LoVo (cell line): ENCODE measurements around the gene SMAD1.
A peak's percentile ranks its signal among the peaks of the same experiment; 100 is the strongest.
"Not testable (repeated sequence)": the region's sequence is repeated elsewhere in the genome, so short reads cannot be mapped to it uniquely, and the experiment has no call there.

ENCODE experiments used
- DNase-seq: peaks from one replicate; pipeline ENCODE4 v3.0.0-alpha.2; 2016; ENCODE audit warnings: low spot score

The SMAD1 gene

GRCh38 chr4:145564540-145564939 is 82.9 kb downstream of the SMAD1 start:
- no peak for DNase-seq

DNA sequence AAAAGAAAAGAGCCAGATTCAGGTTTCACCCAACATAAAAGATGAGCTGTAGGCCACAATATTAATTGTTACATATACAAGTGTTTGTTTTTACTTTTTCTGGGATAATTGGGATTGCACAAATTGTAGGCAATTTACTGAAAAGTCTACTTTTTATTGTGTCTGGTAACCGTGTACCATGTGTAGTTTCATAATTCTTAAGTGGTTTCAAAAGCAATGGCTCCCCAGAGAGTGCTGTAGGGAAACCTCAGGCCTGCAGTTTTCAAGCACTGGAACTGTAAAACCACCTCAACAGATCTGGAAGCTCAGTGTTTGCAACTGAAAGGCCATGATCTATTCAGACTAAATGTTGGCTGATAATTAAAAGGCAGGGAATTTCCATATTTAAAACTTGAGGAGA is 83.7 kb downstream of the SMAD1 start:
- DNase-seq: no peak

DNA sequence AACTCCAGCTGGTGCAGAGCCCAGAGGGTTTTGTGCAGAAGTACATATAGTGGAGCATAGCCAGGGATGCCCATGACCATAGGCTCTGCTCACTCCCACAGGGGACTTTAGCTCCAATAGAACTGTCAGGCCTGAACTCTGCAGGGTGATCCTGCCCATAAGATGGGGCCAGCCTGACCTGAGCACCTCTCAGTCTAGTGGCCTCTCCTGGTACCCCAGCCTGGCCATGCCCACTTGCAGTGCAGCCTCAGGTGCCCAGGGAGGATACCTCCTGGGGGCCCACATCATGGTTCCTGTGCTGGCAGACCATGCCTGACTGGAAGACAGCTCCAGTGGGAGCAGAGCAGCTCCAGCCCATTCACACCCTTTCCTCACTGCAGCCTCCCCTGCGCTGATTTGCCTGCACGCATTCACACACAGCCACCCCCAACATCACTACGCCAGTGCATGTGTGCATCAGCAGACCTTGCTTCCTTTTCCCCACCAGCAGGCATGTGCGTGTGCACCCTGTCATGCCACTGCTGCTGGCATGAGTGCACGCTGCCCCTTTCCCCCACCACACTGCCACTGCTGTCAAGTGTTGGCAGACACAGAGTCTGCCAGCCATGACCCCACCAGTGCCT is 84.5 kb downstream of the SMAD1 start:
- DNase-seq: no peak

DNA sequence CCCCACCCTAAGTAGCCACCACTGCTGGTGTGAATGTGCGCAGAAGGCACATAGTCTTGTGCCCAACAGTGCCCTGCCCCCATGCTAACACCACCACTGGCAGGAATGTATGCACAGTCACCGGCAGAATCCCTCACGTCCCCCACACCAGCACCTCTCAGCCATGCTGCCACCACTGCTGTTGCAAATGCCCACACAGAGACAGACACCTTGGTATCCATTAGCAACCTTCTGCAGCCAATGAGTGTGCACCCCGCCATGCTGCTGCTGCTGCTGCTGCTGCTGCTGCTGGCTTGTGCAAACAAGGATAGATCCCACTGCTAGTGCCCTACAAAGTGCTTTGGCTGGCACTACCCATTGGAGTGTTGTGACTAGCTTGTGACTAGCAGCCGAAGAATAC is 85.1 kb downstream of the SMAD1 start:
- no peak for DNase-seq

DNA sequence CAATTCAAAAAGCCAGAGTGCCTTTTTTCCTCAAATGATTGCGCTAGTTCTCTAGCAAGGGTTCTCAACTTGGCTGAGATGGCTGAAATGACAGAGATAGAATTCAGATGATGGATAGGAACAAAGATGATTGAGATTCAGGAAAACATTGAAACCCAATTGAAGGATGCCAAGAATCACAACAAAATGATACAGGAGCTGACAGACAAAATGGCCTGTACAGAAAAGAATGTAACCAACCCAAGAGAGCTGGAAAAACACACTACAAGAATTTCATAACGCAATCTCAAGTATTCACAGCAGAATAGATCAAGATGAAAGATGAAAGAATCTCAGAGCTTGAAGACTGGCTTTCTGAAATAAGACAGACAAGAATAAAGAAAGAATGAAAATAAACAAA is 85.9 kb downstream of the SMAD1 start:
- DNase-seq: no peak

DNA sequence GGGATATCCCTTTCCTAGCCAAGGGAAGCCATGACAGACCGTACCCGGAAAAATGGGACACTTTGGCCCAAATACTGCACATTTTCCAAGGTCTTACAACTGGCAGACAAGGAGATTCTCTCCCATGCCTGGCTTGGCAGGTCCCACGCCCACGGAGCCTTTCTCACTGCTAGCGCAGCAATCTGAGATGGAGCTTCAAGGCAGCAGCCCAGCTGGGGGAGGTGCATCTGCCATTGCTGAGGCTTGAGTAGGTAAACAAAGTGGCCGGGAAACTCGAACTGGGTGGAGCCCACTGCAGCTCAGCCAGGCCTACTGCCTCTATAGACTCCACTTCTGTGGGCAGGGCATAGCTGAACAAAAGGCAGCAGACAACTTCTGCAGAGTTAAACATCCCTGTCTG is 92.9 kb downstream of the SMAD1 start:
- not testable (repeated sequence) for DNase-seq

DNA sequence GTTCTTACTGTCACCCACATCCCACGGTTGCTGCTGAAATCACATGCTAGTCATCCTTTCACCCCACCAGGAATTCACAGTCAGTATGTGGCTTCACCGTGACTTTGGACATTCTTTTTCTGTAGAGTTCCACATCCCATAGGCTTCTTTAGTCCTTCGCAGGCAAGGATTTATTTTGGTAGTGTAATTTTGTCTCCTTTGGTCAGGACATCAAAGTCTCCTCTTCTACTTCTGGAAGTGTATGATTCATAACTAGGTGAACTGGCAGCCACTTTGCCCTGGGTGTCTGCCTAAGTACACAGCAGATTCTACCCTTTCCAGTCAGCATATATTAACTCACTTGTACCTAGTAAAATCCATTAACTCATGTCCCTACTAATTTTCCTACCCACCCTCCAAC is 99.3 kb downstream of the SMAD1 start:
- DNase-seq: peak; percentile 15

- DNase-seq: no peak
Observed at GRCh38 chr4:145583191-145584055, 101.8 kb downstream of the SMAD1 start.

GRCh38 chr4:145587088-145587754 is 105.6 kb downstream of the SMAD1 start:
- DNase-seq: no peak

GRCh38 chr4:145589381-145589780 is 107.7 kb downstream of the SMAD1 start:
- not testable (repeated sequence) for DNase-seq

GRCh38 chr4:145589916-145590702 is 108.5 kb downstream of the SMAD1 start:
- DNase-seq: no peak

DNA sequence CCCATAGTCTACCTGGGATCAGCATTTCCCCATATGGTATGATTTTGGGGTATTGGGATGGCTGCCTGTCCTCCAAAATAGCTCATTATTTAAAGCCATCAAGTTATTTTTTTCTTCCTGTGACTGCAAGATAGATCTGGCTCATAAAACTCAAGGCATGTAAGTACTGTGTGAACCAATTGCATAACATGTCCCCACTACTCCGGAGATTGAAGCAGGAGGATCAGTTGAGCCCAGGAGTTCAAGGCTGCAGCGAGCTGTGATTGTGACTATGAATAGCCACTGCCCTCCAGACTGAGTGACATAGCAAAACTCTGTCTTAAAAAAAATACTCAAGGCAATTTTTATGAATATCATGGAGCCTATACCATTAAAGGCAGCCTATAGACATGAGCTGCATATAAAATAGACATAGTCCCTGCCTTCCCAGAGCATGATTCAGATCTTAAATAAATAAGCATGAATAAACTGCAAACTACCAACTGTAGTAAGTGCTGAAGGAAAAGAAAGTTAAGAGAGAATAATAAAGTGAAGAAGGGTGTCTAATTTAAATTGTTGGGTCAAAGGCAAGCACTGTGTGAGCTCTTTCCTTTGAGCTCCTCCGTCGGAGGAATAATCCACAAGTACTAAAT is 120.6 kb downstream of the SMAD1 start:
- no peak for DNase-seq

DNA sequence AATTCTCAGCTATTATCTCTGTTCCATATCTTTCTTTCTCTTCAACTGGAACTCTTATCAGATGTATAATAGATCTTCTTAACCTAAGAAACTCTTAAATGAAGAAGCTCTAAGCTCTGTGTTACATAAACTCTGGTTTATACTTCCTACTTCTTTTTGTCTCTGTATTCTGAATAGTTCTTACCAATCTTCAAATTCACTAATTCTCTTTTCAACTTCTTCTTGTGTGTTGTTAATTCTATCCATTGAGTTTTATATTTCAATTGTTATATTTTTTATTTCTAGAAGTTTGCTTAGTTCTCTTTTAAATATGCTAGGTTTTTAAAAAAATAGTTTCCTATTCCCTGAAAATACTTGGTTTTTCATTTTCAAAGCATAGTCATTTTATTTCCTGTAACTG is 124.3 kb downstream of the SMAD1 start:
- DNase-seq: no peak
